Stimulated activated CD4-positive, alpha-beta T cell treated with anti-CD3 and anti-CD28 coated beads, TNF-alpha, amount 100 ng/mL, for 1 hour (primary cell): ENCODE results near the gene IL21R.
A peak's percentile ranks its signal among the peaks of the same experiment; 100 is the strongest.

Experiments
- DNase-seq, 3 donors: peaks; one replicate each; pipeline ENCODE4 v3.0.0-alpha.2; 2020; ENCODE audit warnings: low read depth in 3 of 3, low spot score in 1 of 3

The IL21R gene

GRCh38 chr16:27462200-27462845, 60.3 kb downstream of the IL21R start:
- no peak for DNase-seq

GRCh38 chr16:27462846-27463682, 61.1 kb downstream of the IL21R start:
- DNase-seq: no peak

DNA sequence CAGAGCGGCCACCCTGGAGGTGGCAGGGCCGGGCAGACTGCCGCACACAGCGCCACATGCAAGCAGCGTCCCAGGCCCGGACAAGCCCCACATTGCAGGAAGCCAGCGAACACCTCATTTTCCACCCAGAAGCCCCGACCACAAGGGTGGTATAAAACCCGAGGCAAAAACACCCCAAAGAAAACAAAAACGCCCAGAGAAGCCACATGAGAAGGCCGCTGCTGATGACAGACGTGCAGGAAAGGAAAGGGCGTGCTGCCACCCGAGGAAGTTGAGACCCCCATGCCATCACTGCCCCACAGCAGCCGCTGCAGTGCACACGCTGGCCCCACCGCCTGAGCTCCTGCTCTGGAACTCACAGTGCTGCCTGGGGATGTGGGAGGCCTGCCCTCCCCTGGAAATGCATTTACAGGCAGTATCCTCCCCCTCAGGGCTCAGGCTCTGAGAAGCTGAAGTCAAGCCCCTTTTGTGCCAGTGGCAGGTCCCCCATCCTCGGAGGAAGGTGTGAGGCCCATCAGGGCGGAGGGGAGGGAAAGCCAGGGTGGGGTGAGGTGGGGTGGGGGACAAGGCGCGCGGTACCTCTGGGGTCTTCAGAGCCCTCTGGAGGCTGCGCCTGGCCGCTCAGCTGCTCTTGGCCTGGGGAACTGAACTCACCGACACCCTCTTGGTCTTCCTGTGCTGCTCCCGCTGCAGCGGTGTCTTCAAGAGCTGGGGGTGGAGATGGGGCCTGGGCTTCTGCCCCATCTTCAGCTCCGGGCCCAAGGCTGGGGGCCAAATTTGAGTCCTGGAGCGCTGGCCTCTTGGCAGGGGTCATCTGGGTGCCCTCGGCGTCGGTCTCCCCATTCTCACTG, 62.0 kb downstream of the IL21R start:
- DNase-seq: peak in 2 of 3 donors; percentile 21 to 31

DNA sequence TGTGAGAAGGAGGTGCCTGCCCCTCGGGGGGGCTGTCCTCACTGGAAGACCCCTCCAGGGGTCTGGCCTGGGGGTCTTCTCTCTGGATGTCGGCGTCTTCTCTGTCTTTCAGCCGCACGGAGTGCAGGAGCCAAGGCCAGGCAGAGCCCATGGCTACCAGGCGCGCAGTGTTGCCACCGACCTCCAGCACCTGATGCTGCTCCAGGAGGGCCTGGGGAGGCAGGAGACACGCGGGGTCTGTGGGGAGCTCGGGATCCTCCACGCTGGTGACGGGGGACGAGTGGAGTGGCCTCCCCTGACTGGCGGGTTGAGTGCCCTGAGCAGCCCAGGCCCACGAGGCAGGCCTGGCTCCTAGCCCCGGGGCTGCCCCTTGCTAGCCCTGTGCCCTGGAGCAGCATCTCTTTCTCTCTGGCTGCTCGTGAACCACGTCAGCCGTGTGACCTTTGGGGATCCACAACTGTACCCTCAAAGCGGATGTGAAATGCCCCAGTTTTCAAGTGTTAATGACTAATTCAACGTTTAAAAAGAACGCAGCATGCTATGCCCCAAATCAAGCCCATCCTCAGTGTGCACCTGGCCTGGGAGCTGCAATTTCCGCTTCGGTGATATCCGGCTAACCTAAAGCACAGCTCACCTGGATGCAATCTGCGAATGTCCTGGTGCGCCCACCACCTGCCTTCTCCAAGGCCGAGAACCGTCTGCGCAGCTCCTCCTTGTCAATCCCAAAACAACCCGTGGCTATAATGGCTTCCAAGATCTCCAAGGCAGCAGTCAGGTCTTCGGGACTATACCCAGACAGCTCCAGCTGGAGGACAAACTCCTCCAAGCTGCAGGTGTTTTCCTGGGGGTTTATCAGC, 62.9 kb downstream of the IL21R start:
- DNase-seq: no peak

DNA sequence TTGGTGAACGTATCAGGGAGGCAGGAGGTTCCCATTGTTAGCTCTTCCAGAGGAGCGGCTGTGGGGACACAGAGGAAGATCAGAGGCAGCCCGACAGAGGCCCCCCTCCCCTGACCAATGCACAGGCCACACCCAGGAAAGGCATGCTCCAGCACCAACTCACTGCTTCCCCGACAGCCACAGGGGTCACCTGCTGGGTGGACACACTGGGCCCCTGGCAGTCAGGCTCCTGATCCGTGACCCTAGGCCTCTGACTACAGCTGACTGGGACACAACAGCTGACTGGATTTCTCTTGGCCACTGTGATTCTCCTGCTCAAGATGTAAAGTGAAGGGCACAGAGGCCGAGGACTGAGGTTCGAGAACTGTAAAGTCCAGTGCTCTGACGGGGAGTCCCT, 63.5 kb downstream of the IL21R start:
- DNase-seq: no peak

DNA sequence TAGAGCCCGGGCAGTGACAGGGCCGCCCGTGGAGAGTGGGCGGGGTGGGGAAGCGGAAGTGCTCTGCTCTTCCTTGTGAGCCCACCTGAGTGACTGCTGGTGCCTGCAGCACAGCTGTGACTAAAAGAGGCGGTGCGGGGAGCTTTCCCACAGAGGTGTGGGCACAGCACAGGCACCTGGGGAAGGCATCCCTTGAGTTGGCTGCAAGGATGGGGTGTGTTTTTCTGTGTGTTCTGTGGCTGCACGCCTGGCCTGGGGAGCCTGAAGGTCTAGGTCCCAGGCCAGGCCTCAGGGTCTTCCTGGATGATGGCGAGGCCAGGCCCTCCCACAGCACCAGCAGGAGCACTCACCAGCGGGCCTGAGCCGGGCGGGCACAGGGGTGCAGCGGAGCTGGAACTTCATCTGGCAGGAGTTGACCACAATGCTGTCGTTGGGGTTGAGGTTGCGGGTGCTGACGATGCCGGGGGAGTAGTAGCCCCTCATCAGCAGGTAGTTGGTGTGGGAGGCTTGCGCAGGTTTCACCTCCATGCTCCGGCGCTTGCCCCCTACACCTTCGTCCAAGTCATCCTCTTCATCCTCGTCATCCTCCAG, 67.1 kb downstream of the IL21R start:
- no peak for DNase-seq

GRCh38 chr16:27470567-27471431, 68.8 kb downstream of the IL21R start:
- DNase-seq: no peak

DNA sequence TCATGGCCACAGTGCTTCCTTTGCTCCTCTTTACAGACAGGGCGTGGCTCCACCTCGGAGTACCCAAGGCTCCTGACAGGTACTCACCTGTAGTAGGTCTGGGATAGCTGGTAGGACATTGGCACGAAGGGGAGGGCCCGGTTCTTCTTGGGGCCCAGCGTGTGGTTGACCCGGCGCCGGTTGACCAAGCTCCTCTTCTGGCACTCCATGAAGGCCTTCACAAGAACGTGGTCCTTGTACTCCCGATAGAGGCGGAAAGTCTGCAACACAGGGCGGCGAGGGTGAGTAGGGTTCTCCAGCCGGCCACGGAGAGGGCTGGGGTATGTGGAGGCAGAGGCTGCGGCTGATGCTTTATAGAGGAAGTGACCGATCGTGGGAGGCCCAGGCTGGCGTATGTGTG, 69.7 kb downstream of the IL21R start:
- DNase-seq: no peak

DNA sequence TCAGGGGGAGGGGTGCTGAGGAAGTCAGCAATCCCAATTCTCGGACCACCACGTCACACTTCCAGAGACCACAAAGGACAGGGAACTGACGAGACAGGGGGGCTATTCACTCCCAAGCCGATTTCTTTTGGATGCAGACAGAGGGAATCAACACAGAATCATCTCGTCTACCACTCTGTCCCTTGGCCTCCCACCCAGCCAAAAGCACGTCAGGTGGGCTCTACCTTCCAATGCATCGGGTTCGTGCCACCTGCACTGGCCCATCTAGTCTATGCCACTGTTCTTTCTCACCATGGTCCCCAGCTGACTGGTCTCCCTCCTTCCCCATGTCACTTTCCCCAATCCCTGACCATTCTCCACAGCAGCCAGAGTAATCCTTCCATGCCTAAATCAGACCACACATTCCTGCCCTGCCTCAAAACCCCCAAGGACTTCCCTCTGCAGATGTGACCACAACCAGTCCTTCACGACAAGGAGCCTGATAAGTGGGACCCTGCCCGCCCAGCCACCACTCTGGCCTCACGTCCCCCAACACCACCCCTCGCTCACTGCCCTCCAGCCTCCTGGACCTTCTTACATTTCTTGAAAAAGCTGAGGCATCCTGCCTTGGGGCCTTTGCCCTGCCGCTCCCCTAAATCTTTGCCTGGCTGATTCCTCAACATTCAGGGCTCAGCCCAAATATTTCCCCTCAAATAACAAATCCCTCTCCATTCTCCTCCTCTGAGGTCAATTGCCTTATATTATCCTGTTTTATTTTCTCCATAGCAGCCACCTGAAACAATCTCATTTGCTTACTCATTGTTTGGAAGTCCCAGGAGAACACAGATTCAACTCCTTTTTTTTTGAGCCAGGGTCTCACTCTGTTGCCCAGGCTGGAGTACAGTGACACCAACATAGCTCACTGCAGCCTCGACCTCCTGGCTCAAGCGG, 70.4 kb downstream of the IL21R start:
- no peak for DNase-seq

DNA sequence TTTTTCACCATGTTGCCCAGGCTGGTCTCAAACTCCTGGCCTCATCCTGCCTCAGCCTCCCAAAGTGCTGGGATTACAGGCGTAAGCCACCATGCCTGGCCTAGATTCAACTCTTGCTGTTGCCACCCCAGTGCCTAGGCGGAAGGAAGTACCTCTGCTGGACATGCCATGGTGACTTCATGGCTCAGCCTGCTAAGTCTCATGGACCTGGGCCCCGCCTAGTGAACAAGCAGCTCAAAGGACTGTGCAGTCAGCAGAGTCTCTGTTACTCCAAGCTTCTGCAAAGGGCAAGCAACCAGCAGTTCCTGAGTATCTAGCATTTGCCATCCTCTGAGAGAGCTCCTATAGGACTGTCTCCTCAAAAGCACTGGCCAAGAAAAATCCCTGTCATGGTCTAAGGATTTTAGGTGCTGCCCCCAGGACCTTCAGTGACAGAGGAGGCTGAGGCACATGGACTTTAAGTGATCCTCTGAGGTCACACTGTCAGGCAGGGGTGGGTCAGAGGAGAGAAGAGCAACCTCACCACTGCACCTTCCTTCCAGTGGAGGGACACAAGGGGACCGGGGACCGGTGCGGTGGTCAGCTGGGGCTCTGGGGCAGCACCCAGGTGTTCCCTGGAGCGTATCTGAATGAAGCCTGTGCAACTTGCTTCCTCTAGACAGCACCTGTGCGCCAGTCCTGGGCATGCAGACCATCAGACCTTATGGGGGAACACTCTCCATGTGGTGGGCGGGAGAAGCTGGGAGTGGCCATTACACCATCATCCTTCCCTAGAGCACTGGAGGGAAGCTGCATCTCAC, 71.3 kb downstream of the IL21R start:
- no peak for DNase-seq

GRCh38 chr16:27474041-27474440, 72.1 kb downstream of the IL21R start:
- DNase-seq: no peak

- no peak for DNase-seq
These were observed 72.9 kb downstream of the IL21R start for GRCh38 chr16:27474921-27475320.

- DNase-seq: no peak
These were observed 73.6 kb downstream of the IL21R start for GRCh38 chr16:27475561-27475960.

DNA sequence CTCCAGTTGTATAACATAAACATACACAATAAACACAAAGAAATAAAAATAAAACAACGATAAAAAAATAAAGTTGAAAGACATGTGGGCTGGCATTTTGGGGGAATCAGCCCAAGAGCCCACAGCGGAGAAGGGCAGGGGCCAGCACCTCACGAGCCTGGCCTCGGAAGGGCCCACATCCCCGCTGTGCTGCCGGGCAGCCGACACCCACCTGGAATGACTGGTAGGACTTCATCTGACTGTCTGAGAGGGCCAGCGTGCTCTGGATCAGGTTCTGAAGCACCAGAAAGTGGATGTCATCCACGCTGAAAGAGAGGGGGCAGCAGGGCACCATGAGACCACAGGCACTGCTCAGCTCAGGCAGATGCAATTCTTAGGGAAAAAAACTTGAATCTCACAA, 74.3 kb downstream of the IL21R start:
- DNase-seq: no peak

DNA sequence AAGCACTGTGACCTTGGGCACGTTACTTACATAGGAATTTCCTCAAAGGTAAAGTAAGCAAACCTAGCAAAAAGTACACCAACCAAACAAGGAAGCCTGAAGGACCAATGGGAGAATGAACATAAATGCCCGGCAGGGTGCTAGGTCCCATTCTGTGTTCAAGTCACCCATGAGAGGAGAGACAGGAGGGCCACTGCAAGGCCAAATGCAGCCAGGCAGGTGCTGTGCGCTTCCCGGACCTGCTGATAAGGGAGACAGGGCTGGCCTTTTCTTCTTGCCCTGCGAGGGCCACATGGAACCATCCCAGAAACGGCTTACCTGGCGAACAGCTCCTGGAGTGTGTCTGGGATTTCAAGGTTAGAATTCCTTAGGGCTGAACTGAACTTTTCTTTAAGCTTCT, 78.8 kb downstream of the IL21R start:
- DNase-seq: no peak

- DNase-seq: no peak
These were observed 79.4 kb downstream of the IL21R start for GRCh38 chr16:27481282-27481934.
